Activated T-cell treated with anti-CD3 and anti-CD28 coated beads, Interleukin-2, amount 50 U/mL, for 72 hours (primary cell): ENCODE data around the gene RPS6KC1. TPM values are rescaled to one million over a fixed set of nuclear protein-coding genes. Genes with fewer than 3 reads are reported as not detected.

Source experiments
- ATAC-seq, 2 donors: fragments of 150-1000 bp; cut with Tn5 transposase; replicated peaks in 1 of 2; 2 replicates each; pipeline ENCODE4 v1.10.0; 2021; ENCODE audit warnings: moderate library complexity in 2 of 2, mild to moderate bottlenecking in 1 of 2
- DNase-seq, 2 donors: peaks; one replicate each; pipeline ENCODE4 v3.0.0; 2021 to 2022; ENCODE audit warnings: mixed read lengths in 1 of 2
- H3K27ac Mint-ChIP-seq: one replicate; pipeline ENCODE4 v1.8.0; 2022; ENCODE audit warnings: mild to moderate bottlenecking, moderate library complexity, mixed read lengths
- H3K27me3 Mint-ChIP-seq: one replicate; pipeline ENCODE4 v1.8.0; 2022; ENCODE audit warnings: low read depth, mixed read lengths
- H3K36me3 Mint-ChIP-seq, 2 donors: one replicate each; pipeline ENCODE4 v1.8.0; 2022; ENCODE audit warnings: mixed read lengths in 2 of 2, mild to moderate bottlenecking in 1 of 2; ENCODE audit not compliant: insufficient read depth in 2 of 2
- H3K4me1 Mint-ChIP-seq: one replicate; pipeline ENCODE4 v1.8.0; 2022; ENCODE audit warnings: low read depth, mixed read lengths
- H3K4me3 Mint-ChIP-seq, 2 donors: one replicate each; pipeline ENCODE4 v1.8.0; 2022; ENCODE audit warnings: mild to moderate bottlenecking in 2 of 2, mixed read lengths in 2 of 2, moderate library complexity in 2 of 2
- H3K9me3 Mint-ChIP-seq, 2 donors: one replicate each; pipeline ENCODE4 v1.8.0; 2022; ENCODE audit warnings: mixed read lengths in 2 of 2
- total RNA-seq, 2 donors: library from RNA; stranded (reverse); gene quantifications; one replicate each; pipeline ENCODE4 v1.2.3, GENCODE V29; 2022

RPS6KC1 gene
- total RNA-seq, 2 donors from 2014 or later = 11.3 to 12.4 TPM

GRCh38 chr1:213249395-213249794 lies 198.4 kb downstream of the RPS6KC1 start:
- no peaks in the 10 kb centered on the region for H3K27me3 Mint-ChIP-seq
- H3K27ac Mint-ChIP-seq = no peak overlapping the region
- no peaks in the 10 kb centered on the region for H3K4me1 Mint-ChIP-seq
- ATAC-seq (no peak), DNase-seq (no peak)
- no peaks in the 10 kb centered on the region for H3K36me3 Mint-ChIP-seq
- H3K9me3 Mint-ChIP-seq = no peaks in the 10 kb centered on the region
- no peak overlapping the region for H3K4me3 Mint-ChIP-seq

GRCh38 chr1:213250041-213250440 lies 199.0 kb downstream of the RPS6KC1 start:
- no peaks in the 10 kb centered on the region for H3K27me3 Mint-ChIP-seq
- H3K4me3 Mint-ChIP-seq = no peak overlapping the region
- ATAC-seq = no peak
- H3K36me3 Mint-ChIP-seq = no peaks in the 10 kb centered on the region
- no peaks in the 10 kb centered on the region for H3K4me1 Mint-ChIP-seq
- H3K27ac Mint-ChIP-seq = no peak overlapping the region
- no peak for DNase-seq
- no peaks in the 10 kb centered on the region for H3K9me3 Mint-ChIP-seq

GRCh38 chr1:213250446-213250845 lies 199.4 kb downstream of the RPS6KC1 start:
- H3K4me1 Mint-ChIP-seq = no peaks in the 10 kb centered on the region
- no peak for ATAC-seq

GRCh38 chr1:213251972-213252371 lies 200.9 kb downstream of the RPS6KC1 start:
- Mint-ChIP-seq H3K9me3 (no peaks in the 10 kb centered on the region), H3K4me3 (no peak overlapping the region)

More at GRCh38 chr1:213250446-213250845, 199.4 kb downstream of the RPS6KC1 start:
- no peaks in the 10 kb centered on the region for H3K9me3 Mint-ChIP-seq
- no peak for DNase-seq
- no peaks in the 10 kb centered on the region for H3K27me3 Mint-ChIP-seq
- no peaks in the 10 kb centered on the region for H3K36me3 Mint-ChIP-seq
- no peak overlapping the region for H3K4me3 Mint-ChIP-seq
- H3K27ac Mint-ChIP-seq = no peak overlapping the region

GRCh38 chr1:213256438-213257087 lies 205.5 kb downstream of the RPS6KC1 start:
- no peaks in the 10 kb centered on the region for H3K36me3 Mint-ChIP-seq
- no peak for DNase-seq
- no peaks in the 10 kb centered on the region for H3K4me1 Mint-ChIP-seq
- H3K27ac Mint-ChIP-seq = no peak overlapping the region
- no peak overlapping the region for H3K4me3 Mint-ChIP-seq
- no peaks in the 10 kb centered on the region for H3K9me3 Mint-ChIP-seq
- H3K27me3 Mint-ChIP-seq = no peaks in the 10 kb centered on the region
- ATAC-seq = no peak

More at GRCh38 chr1:213251972-213252371, 200.9 kb downstream of the RPS6KC1 start:
- Mint-ChIP-seq H3K27me3 (no peaks in the 10 kb centered on the region), H3K27ac (no peak overlapping the region), H3K36me3 (no peaks in the 10 kb centered on the region), H3K4me1 (no peaks in the 10 kb centered on the region)
- ATAC-seq (no peak), DNase-seq (no peak)

GRCh38 chr1:213260311-213261075 lies 209.5 kb downstream of the RPS6KC1 start:
- no peak for DNase-seq
- Mint-ChIP-seq H3K4me3 (no peak overlapping the region), H3K27me3 (no peaks in the 10 kb centered on the region), H3K27ac (no peak overlapping the region), H3K9me3 (no peaks in the 10 kb centered on the region), H3K36me3 (peaks cover 1 to 3% of the 10 kb centered on the region in 2 donors), H3K4me1 (no peaks in the 10 kb centered on the region)
- no peak for ATAC-seq

GRCh38 chr1:213264531-213264930 lies 213.5 kb downstream of the RPS6KC1 start:
- H3K9me3 Mint-ChIP-seq = peaks cover 0 to 4% of the 10 kb centered on the region in 2 donors
- no peaks in the 10 kb centered on the region for H3K27me3 Mint-ChIP-seq
- no peak overlapping the region for H3K27ac Mint-ChIP-seq
- no peak overlapping the region for H3K4me3 Mint-ChIP-seq
- no peaks in the 10 kb centered on the region for H3K4me1 Mint-ChIP-seq
- DNase-seq (no peak), ATAC-seq (no peak)
- H3K36me3 Mint-ChIP-seq = peaks cover 4 to 7% of the 10 kb centered on the region in 2 donors

GRCh38 chr1:213266983-213267772 lies 216.1 kb downstream of the RPS6KC1 start:
- DNase-seq (no peak), ATAC-seq (no peak)
- Mint-ChIP-seq H3K4me3 (no peak overlapping the region), H3K27ac (peak overlapping the region; percentile 65), H3K36me3 (peaks cover 4 to 6% of the 10 kb centered on the region in 2 donors), H3K9me3 (peaks cover 0 to 4% of the 10 kb centered on the region in 2 donors), H3K4me1 (no peaks in the 10 kb centered on the region), H3K27me3 (no peaks in the 10 kb centered on the region)

- H3K4me1 Mint-ChIP-seq = no peaks in the 10 kb centered on the region
- H3K36me3 Mint-ChIP-seq = peaks cover 6 to 7% of the 10 kb centered on the region in 2 donors
Measured at GRCh38 chr1:213268221-213268620, 217.2 kb downstream of the RPS6KC1 start.

GRCh38 chr1:213269829-213270228 lies 218.8 kb downstream of the RPS6KC1 start:
- no peaks in the 10 kb centered on the region for H3K4me1 Mint-ChIP-seq
- no peaks in the 10 kb centered on the region for H3K27me3 Mint-ChIP-seq
- peaks cover 0 to 4% of the 10 kb centered on the region in 2 donors for H3K9me3 Mint-ChIP-seq
- ATAC-seq (no peak), DNase-seq (no peak)
- peaks cover 4 to 7% of the 10 kb centered on the region in 2 donors for H3K36me3 Mint-ChIP-seq
- no peak overlapping the region for H3K4me3 Mint-ChIP-seq
- H3K27ac Mint-ChIP-seq = no peak overlapping the region

More at GRCh38 chr1:213268221-213268620, 217.2 kb downstream of the RPS6KC1 start:
- Mint-ChIP-seq H3K27ac (no peak overlapping the region), H3K4me3 (no peak overlapping the region), H3K27me3 (no peaks in the 10 kb centered on the region), H3K9me3 (peaks cover 0 to 4% of the 10 kb centered on the region in 2 donors)
- ATAC-seq (no peak), DNase-seq (no peak)

- peak overlapping the region; percentile 29 for H3K27ac Mint-ChIP-seq
- no peak for ATAC-seq
- H3K4me3 Mint-ChIP-seq = no peak overlapping the region
- DNase-seq = no peak
- H3K36me3 Mint-ChIP-seq = peaks cover 1 to 2% of the 10 kb centered on the region in 2 donors
- H3K4me1 Mint-ChIP-seq = no peaks in the 10 kb centered on the region
- H3K27me3 Mint-ChIP-seq = no peaks in the 10 kb centered on the region
- peaks cover 0 to 4% of the 10 kb centered on the region in 2 donors for H3K9me3 Mint-ChIP-seq
Measured at GRCh38 chr1:213273546-213273945, 222.5 kb downstream of the RPS6KC1 start.

- Mint-ChIP-seq H3K36me3 (peaks cover 1 to 2% of the 10 kb centered on the region in 2 donors), H3K4me1 (no peaks in the 10 kb centered on the region), H3K27me3 (no peaks in the 10 kb centered on the region), H3K27ac (no peak overlapping the region), H3K4me3 (no peak overlapping the region), H3K9me3 (peaks cover 0 to 2% of the 10 kb centered on the region in 2 donors)
- DNase-seq (no peak), ATAC-seq (no peak)
Measured at GRCh38 chr1:213274140-213274539, 223.1 kb downstream of the RPS6KC1 start.

- ATAC-seq = no peak
Measured at GRCh38 chr1:213275293-213275692, 224.3 kb downstream of the RPS6KC1 start.

More at GRCh38 chr1:213275293-213275692, 224.3 kb downstream of the RPS6KC1 start:
- DNase-seq = no peak
- Mint-ChIP-seq H3K27me3 (no peaks in the 10 kb centered on the region), H3K9me3 (no peaks in the 10 kb centered on the region), H3K4me1 (no peaks in the 10 kb centered on the region), H3K27ac (no peak overlapping the region), H3K36me3 (peaks cover 1 to 2% of the 10 kb centered on the region in 2 donors), H3K4me3 (no peak overlapping the region)
